GM12878 (cell line): ENCODE measurements around the gene SF1. TPM values are rescaled to one million over a fixed set of nuclear protein-coding genes. Genes with fewer than 3 reads are reported as not detected.

ENCODE experiments used
- EP300 ChIP-seq, 2 experiments: fragments of 150-350 bp in 1 of 2; IDR thresholded peaks; 2 replicates each; pipeline ENCODE4 v1.6.1; 2011 to 2012; ENCODE audit warnings: low read depth in 2 of 2, low read length in 2 of 2, borderline replicate concordance in 1 of 2, improper control_type of control experiment in 1 of 2, inconsistent platforms in 1 of 2; ENCODE audit not compliant: control insufficient read depth in 1 of 2
- HDGF ChIP-seq: fragments of 450-650 bp; IDR thresholded peaks from 2 replicates; pipeline ENCODE4 v1.6.1; 2016; ENCODE audit warnings: antibody characterized with exemption
- IRF4 ChIP-seq: IDR thresholded peaks from 2 replicates; pipeline ENCODE4 v1.6.1; 2011; ENCODE audit warnings: low read depth, low read length
- KLF5 ChIP-seq: fragments of 450-650 bp; IDR thresholded peaks from 2 replicates; pipeline ENCODE4 v1.6.1; 2014; ENCODE audit warnings: mild to moderate bottlenecking; ENCODE audit not compliant: partially characterized antibody
- MYC ChIP-seq: IDR thresholded peaks from 2 replicates; pipeline ENCODE4 v1.6.1; 2011; ENCODE audit warnings: mild to moderate bottlenecking, low read length, moderate library complexity, inconsistent platforms; ENCODE audit not compliant: insufficient read depth, insufficient replicate concordance, insufficient read length, severe bottlenecking
- NRF1 ChIP-seq: conservative IDR thresholded peaks from 2 replicates; pipeline ENCODE4 v1.6.1; 2011; ENCODE audit warnings: mild to moderate bottlenecking, low read depth, low read length, improper control_type of control experiment
- POU2F2 ChIP-seq: IDR thresholded peaks from 3 replicates; pipeline ENCODE4 v1.6.1; 2011; ENCODE audit warnings: low read depth, mild to moderate bottlenecking, low read length, borderline replicate concordance
- REST ChIP-seq: IDR thresholded peaks from 2 replicates; pipeline ENCODE4 v1.6.1; 2012; ENCODE audit warnings: mild to moderate bottlenecking, low read depth, low read length
- SMAD5 ChIP-seq: IDR thresholded peaks from 2 replicates; pipeline ENCODE4 v1.6.1; 2016; ENCODE audit warnings: antibody characterized with exemption, low read depth
- SRF ChIP-seq, 2 experiments: IDR thresholded peaks; 2 replicates each; pipeline ENCODE4 v1.6.1; 2011; ENCODE audit warnings: low read depth in 2 of 2, low read length in 2 of 2, mild to moderate bottlenecking in 1 of 2, moderate library complexity in 1 of 2
- YBX1 ChIP-seq: fragments of 450-650 bp; IDR thresholded peaks from 2 replicates; pipeline ENCODE4 v1.6.1; 2016; ENCODE audit warnings: antibody characterized with exemption
- ZBED1 ChIP-seq: IDR thresholded peaks from 2 replicates; pipeline ENCODE4 v1.6.1; 2016; ENCODE audit warnings: borderline replicate concordance
- ZNF687 ChIP-seq: fragments of 450-650 bp; IDR thresholded peaks from 2 replicates; pipeline ENCODE4 v1.6.1; 2017; ENCODE audit warnings: mild to moderate bottlenecking, moderate library complexity
- polyA plus RNA-seq, 11 experiments: library from polyadenylated mRNA; depleted of rRNA in 4 of 11; unstranded in 6 of 11; stranded (reverse) in 5 of 11; fragments of >200 nt; fragmentation: Nextera tagmentation in 4 of 11; fragmentation: Illumina TruSeq in 1 of 11; extraction: Ambion mirVana in 4 of 11; extraction: Trizol in 1 of 11; gene quantifications; 1 replicate in 1 of 11; 2 replicates in 10 of 11; pipeline versions ENCODE4 v1.2.1 to v1.2.3, GENCODE V29; 2011 to 2016; ENCODE audit warnings: inconsistent platforms in 2 of 11, missing spikeins in 2 of 11, low read depth in 1 of 11
- total RNA-seq, 4 experiments: library from RNA; depleted of rRNA in 3 of 4; stranded (reverse); fragments of >200 nt in 3 of 4; fragmentation: Illumina TruSeq in 1 of 4; extraction: Trizol in 1 of 4; gene quantifications; 2 replicates each; pipeline versions ENCODE4 v1.2.1 to v1.2.3, GENCODE V29; 2013 to 2021
- TF ChIP-seq, protein P1 (sequence below): fragments of 450-650 bp; formaldehyde crosslinking; IDR thresholded peaks from 2 replicates; pipeline ENCODE4 v1.4.0; 2020; ENCODE audit warnings: mild to moderate bottlenecking, moderate library complexity

Gene SF1
- total and polyA plus RNA-seq, 10 of the 15 experiments (the other 5 are each of a cell fraction or from before 2014, with no cell fraction given): 13.6 to 337 (median 103) TPM

- no peak for TF ChIP-seq IRF4
- TF ChIP-seq NRF1: peak; percentile 60
- peak; percentile 72; the same call in 1 of the 2 replicates for TF ChIP-seq REST
- no peak for TF ChIP-seq SRF (IDR thresholded peaks at IDR 0.05; ENCODE audit: low read depth in 2 of 2, low read length in 2 of 2)
- TF ChIP-seq ZBED1: no peak
- TF ChIP-seq KLF5: no peak
- no peak for TF ChIP-seq MYC
- TF ChIP-seq ZNF687: no peak
- TF ChIP-seq EP300 (IDR thresholded peaks at IDR 0.05; ENCODE audit: borderline replicate concordance in 1 of 2, control insufficient read depth in 1 of 2, low read depth in 2 of 2, low read length in 2 of 2): no peak
- peak; percentile 85; the same call in 1 of the 2 replicates for TF ChIP-seq HDGF
- TF ChIP-seq, protein P1, sequence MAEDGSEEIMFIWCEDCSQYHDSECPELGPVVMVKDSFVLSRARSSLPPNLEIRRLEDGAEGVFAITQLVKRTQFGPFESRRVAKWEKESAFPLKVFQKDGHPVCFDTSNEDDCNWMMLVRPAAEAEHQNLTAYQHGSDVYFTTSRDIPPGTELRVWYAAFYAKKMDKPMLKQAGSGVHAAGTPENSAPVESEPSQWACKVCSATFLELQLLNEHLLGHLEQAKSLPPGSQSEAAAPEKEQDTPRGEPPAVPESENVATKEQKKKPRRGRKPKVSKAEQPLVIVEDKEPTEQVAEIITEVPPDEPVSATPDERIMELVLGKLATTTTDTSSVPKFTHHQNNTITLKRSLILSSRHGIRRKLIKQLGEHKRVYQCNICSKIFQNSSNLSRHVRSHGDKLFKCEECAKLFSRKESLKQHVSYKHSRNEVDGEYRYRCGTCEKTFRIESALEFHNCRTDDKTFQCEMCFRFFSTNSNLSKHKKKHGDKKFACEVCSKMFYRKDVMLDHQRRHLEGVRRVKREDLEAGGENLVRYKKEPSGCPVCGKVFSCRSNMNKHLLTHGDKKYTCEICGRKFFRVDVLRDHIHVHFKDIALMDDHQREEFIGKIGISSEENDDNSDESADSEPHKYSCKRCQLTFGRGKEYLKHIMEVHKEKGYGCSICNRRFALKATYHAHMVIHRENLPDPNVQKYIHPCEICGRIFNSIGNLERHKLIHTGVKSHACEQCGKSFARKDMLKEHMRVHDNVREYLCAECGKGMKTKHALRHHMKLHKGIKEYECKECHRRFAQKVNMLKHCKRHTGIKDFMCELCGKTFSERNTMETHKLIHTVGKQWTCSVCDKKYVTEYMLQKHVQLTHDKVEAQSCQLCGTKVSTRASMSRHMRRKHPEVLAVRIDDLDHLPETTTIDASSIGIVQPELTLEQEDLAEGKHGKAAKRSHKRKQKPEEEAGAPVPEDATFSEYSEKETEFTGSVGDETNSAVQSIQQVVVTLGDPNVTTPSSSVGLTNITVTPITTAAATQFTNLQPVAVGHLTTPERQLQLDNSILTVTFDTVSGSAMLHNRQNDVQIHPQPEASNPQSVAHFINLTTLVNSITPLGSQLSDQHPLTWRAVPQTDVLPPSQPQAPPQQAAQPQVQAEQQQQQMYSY: no peak
- TF ChIP-seq SMAD5: no peak
- no peak for TF ChIP-seq POU2F2
- no peak for TF ChIP-seq YBX1
Measured at GRCh38 chr11:64777449-64778222, 706 bp downstream of the SF1 start (continued).
